ENCODE measurements around the gene DMRTC1B. TPM values are rescaled to one million over a fixed set of nuclear protein-coding genes. Genes with fewer than 3 reads are reported as not detected.

The DMRTC1B gene, protein sequence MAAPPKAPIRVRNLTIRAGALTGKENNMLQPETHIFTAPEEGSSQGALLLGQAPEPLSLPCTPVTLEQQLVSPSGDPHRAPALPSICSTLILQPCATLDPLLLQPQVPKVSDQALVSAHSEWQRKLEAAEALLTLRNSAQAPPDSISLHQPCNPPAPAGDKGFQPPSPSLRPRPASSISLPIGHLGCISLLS
- not detected in 2 replicates for total RNA-seq

DNA sequence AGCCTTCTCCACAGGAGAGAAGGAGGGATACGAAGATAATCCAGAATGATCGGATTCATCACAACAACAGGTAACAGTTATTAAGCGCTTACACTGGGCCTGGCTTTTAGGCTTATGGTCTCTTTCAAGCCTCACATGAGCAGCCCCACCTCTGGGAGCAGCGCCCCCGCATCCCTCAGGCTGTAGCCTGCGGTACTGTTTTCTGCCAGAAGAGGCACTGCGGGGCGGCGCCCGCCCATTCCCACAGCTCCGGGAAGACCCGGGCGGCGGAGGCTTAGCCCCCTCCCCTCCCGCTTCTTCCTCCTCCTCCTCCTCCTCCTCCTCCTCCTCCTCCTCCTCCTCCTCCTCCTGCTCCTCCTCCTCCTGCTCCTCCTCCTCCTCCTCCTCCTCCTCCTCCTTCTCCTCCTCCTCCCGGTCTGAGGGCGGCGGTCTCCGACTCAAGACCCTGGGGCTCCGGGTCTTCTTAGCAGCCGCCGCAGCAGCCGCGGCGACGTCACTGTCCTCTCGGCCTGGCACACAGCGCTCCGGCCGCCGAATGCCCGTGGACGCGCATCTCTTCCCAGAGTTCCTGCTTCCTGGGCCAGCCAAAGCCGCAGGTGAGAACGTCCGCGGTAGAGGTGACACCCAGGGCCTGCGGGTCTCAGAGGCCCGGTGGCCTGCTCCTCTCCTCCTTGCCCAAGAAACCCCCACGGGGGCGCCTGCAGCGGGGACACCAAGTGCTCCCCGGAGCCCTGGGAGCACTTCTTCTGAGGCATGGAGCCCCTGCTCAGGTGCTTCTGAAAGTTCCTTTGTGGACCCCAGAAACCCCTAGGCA is at the start of gene DMRTC1B:
DMRTC1B (plus strand) TSS at position 238 of the 814 bp plus-strand sequence. CDS start 68,246 bp downstream, outside the sequence.

DNA sequence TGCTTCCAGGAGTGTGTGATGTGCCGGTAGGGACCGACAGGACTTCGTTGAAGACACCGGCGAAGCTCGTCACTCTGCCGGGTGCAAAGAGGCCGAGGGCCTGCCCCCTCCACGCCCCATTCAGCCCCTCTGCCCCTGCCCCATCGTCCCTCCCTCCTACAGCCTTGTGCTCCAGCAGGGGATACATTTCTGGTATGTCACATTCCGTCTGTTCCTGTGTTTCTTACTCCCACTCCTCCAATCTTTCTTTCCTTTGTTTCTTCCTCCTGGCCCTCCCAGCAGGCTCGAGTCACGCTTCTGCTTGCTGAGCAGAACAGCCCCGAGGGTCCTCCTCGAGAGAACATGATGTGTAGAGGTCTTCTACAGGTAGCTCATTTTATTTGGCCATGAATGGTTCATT is 5.9 kb downstream of the DMRTC1B start, which contains the start of gene FAM236B:
FAM236B (minus strand) TSS at position 101 of the 400 bp plus-strand sequence; CDS start at position 1, 100 bp downstream.

DNA sequence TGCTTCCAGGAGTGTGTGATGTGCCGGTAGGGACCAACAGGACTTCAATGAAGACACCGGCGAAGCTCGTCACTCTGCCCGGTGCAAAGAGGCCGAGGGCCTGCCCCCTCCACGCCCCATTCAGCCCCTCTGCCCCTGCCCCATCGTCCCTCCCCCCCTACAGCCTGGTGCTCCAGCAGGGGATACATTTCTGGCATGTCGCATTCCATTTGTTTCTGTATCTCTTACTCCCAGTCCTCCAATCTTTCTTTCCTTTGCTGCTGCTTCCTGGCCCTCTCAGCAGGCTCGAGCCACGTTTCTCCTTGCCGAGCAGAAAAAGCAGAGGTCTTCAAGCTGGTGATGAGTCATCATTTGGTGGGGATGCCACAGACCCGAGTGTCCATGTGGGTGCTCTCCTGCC is 31.4 kb downstream of the DMRTC1B start, which contains the start of gene FAM236D:
FAM236D (minus strand) TSS at position 101 of the 400 bp plus-strand sequence; CDS start at position 1, 100 bp downstream.

Other genes with a start within 250 kb of the DMRTC1B start
- gene HDAC8, start 204.0 kb upstream of the DMRTC1B start, total RNA-seq = 23.4 and 24.7 TPM in 2 replicates
- 10.1 and 15.7 TPM in 2 replicates for gene PHKA1, start 62.6 kb upstream of the DMRTC1B start, total RNA-seq
- gene FAM236B, start 5.8 kb downstream of the DMRTC1B start, total RNA-seq = not detected in 2 replicates
- not detected in 2 replicates for gene FAM236D, start 31.3 kb downstream of the DMRTC1B start, total RNA-seq
- not detected in 2 replicates for gene FAM236C, start 135.7 kb downstream of the DMRTC1B start, total RNA-seq
- not detected in 2 replicates for gene FAM236A, start 161.3 kb downstream of the DMRTC1B start, total RNA-seq
- gene DMRTC1, start 166.9 kb downstream of the DMRTC1B start, total RNA-seq = not detected in 2 replicates
- not detected in 2 replicates for gene PABPC1L2B, start 226.0 kb downstream of the DMRTC1B start, total RNA-seq

Data from uterine smooth muscle cell (primary cell).